ENCODE results near the gene SLC10A6. TPM values are rescaled to one million over a fixed set of nuclear protein-coding genes. Genes with fewer than 3 reads are reported as not detected.

Gene SLC10A6
- total RNA-seq, 2 experiments from 2014 or later = not detected

DNA sequence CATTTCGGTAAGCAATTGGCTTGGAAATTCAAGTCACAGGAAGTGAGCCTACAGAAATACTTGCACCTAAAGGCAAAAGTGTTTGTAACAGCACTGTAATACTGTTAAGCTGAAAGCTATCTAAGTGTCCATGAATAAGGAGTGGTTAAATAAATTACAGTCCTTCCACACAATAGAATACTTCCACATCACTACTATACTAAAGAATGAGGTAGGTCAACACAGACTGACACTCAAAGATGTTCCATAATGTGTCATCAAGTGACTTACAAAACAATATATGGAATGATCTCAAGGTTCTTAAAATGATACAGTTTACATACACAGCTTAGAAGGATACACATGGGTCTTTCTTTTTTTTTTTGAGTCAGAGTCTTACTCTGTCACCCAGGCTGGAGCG, 27.0 kb downstream of the SLC10A6 start:
- Mint-ChIP-seq H3K4me1 (ENCODE audit: low read depth) (no peaks in the 10 kb centered on the region), H3K36me3 (ENCODE audit: low read depth) (no peaks in the 10 kb centered on the region), H3K27me3 (no peaks in the 10 kb centered on the region), H3K4me3 (no peak overlapping the region), H3K27ac (no peak overlapping the region), H3K9me3 (no peaks in the 10 kb centered on the region)
- Histone ChIP-seq H3K9me3 (ENCODE audit: control insufficient read depth in 1 of 2, insufficient read depth in 1 of 2, low read length in 2 of 2) (no peaks in the 10 kb centered on the region), H3K4me1 (ENCODE audit: insufficient read depth, low read length) (no peaks in the 10 kb centered on the region), H3K27ac (ENCODE audit: low read depth in 1 of 2, low read length in 2 of 2) (no peak overlapping the region), H3K27me3 (ENCODE audit: control insufficient read depth in 1 of 2, insufficient read depth in 2 of 2, low read length in 2 of 2) (no peaks in the 10 kb centered on the region), H3K4me3 (ENCODE audit: low read length) (no peak overlapping the region), H3K36me3 (ENCODE audit: insufficient read depth, low read length) (no peaks in the 10 kb centered on the region)
- no peak for DNase-seq
- TF ChIP-seq, protein P1, sequence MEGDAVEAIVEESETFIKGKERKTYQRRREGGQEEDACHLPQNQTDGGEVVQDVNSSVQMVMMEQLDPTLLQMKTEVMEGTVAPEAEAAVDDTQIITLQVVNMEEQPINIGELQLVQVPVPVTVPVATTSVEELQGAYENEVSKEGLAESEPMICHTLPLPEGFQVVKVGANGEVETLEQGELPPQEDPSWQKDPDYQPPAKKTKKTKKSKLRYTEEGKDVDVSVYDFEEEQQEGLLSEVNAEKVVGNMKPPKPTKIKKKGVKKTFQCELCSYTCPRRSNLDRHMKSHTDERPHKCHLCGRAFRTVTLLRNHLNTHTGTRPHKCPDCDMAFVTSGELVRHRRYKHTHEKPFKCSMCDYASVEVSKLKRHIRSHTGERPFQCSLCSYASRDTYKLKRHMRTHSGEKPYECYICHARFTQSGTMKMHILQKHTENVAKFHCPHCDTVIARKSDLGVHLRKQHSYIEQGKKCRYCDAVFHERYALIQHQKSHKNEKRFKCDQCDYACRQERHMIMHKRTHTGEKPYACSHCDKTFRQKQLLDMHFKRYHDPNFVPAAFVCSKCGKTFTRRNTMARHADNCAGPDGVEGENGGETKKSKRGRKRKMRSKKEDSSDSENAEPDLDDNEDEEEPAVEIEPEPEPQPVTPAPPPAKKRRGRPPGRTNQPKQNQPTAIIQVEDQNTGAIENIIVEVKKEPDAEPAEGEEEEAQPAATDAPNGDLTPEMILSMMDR (IDR thresholded peaks at IDR 0.05) = no peak
- intact Hi-C loops (cut with DNase I, micrococcal nuclease) = no loop called here
- POLR2A ChIA-PET = no interaction called here
- CTCF ChIA-PET = no interaction called here
- ATAC-seq (ENCODE audit: poor library complexity) = no peak

GRCh38 chr4:86821151-86821550, 28.0 kb downstream of the SLC10A6 start:
- DNase-seq (no peak), ATAC-seq (ENCODE audit: poor library complexity) (no peak)
- no peaks in the 10 kb centered on the region for H3K27me3 ChIP-seq (ENCODE audit: control insufficient read depth in 1 of 2, insufficient read depth in 2 of 2, low read length in 2 of 2)
- H3K27ac Mint-ChIP-seq = no peak overlapping the region
- POLR2A ChIA-PET = no interaction called here
- H3K4me3 ChIP-seq (ENCODE audit: low read length) = no peak overlapping the region
- no peaks in the 10 kb centered on the region for H3K4me1 Mint-ChIP-seq (ENCODE audit: low read depth)
- H3K4me3 Mint-ChIP-seq = no peak overlapping the region
- intact Hi-C loops (cut with DNase I, micrococcal nuclease) = no loop called here
- CTCF ChIA-PET = no interaction called here
- H3K36me3 Mint-ChIP-seq (ENCODE audit: low read depth) = no peaks in the 10 kb centered on the region
- TF ChIP-seq, protein P1 (IDR thresholded peaks at IDR 0.05) = no peak
- no peaks in the 10 kb centered on the region for H3K9me3 Mint-ChIP-seq
- H3K27me3 Mint-ChIP-seq = no peaks in the 10 kb centered on the region
- no peaks in the 10 kb centered on the region for H3K36me3 ChIP-seq (ENCODE audit: insufficient read depth, low read length)
- H3K4me1 ChIP-seq (ENCODE audit: insufficient read depth, low read length) = no peaks in the 10 kb centered on the region
- no peak overlapping the region for H3K27ac ChIP-seq (ENCODE audit: low read depth in 1 of 2, low read length in 2 of 2)
- peaks cover 0 to under 1% of the 10 kb centered on the region in 2 experiments for H3K9me3 ChIP-seq (ENCODE audit: control insufficient read depth in 1 of 2, insufficient read depth in 1 of 2, low read length in 2 of 2)

DNA sequence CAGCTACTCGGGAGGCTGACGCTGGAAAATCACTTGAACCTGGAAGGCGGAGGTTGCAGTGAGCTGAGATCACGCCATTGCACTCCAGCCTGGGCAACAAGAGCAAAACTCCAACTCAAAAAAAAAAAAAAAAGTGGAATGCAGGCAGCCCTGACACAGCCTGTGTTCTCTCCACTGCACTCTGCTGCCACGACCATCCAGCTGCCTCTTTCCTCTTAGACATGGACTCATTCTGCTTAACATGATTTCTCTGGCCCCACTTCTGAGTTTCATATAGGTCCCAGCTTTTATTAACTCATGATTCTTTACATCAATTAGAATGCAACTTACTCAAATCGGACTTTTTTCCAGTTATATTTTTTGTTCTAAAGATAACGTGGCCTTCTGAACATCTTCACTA, 29.6 kb downstream of the SLC10A6 start:
- Histone ChIP-seq H3K9me3 (ENCODE audit: control insufficient read depth in 1 of 2, insufficient read depth in 1 of 2, low read length in 2 of 2) (peaks cover 0 to 8% of the 10 kb centered on the region in 2 experiments), H3K27me3 (ENCODE audit: control insufficient read depth in 1 of 2, insufficient read depth in 2 of 2, low read length in 2 of 2) (no peaks in the 10 kb centered on the region), H3K27ac (ENCODE audit: low read depth in 1 of 2, low read length in 2 of 2) (no peak overlapping the region), H3K36me3 (ENCODE audit: insufficient read depth, low read length) (no peaks in the 10 kb centered on the region), H3K4me1 (ENCODE audit: insufficient read depth, low read length) (no peaks in the 10 kb centered on the region), H3K4me3 (ENCODE audit: low read length) (no peak overlapping the region)
- no peak for ATAC-seq (ENCODE audit: poor library complexity)
- TF ChIP-seq, protein P1 (IDR thresholded peaks at IDR 0.05) = no peak
- intact Hi-C loops (cut with DNase I, micrococcal nuclease) = no loop called here
- Mint-ChIP-seq H3K9me3 (no peaks in the 10 kb centered on the region), H3K36me3 (ENCODE audit: low read depth) (no peaks in the 10 kb centered on the region), H3K27me3 (no peaks in the 10 kb centered on the region), H3K27ac (no peak overlapping the region), H3K4me3 (no peak overlapping the region), H3K4me1 (ENCODE audit: low read depth) (no peaks in the 10 kb centered on the region)
- ChIA-PET POLR2A (no interaction called here), CTCF (no interaction called here)
- DNase-seq = no peak
